HG02852 (cell line): Measurements from ENCODE around the gene GLRX.
"Not testable (repeated sequence)": the region's sequence is repeated elsewhere in the genome, so short reads cannot be mapped to it uniquely, and the experiment has no call there.

ENCODE experiments used
- ATAC-seq: cut with Tn5 transposase; IDR thresholded peaks from one replicate; pipeline ENCODE4 v1.9.1; 2021; ENCODE audit warnings: mild to moderate bottlenecking, moderate library complexity; ENCODE audit not compliant: unreplicated experiment

Gene GLRX

GRCh38 chr5:95822542-95823181 lies at the start of gene GLRX:
Gene GLRX, minus strand, starts transcription at chr5:95822726. Its CDS starts 64 bp downstream, at chr5:95822662.
- ATAC-seq = peak; percentile 39

- no peak for ATAC-seq
These were observed 48.8 kb upstream of the GLRX start for GRCh38 chr5:95871146-95871806.

- peak; percentile 62 for ATAC-seq
These were observed 47.7 kb upstream of the GLRX start for GRCh38 chr5:95870105-95870672.

GRCh38 chr5:95869173-95869855 lies 46.8 kb upstream of the GLRX start:
- not testable (repeated sequence) for ATAC-seq

GRCh38 chr5:95868136-95868535 lies 45.6 kb upstream of the GLRX start:
- ATAC-seq = no peak

GRCh38 chr5:95866435-95867040 lies 44.0 kb upstream of the GLRX start:
- ATAC-seq = no peak

GRCh38 chr5:95864944-95865504 lies 42.5 kb upstream of the GLRX start:
- no peak for ATAC-seq

GRCh38 chr5:95864456-95864855 lies 41.9 kb upstream of the GLRX start:
- ATAC-seq = no peak

GRCh38 chr5:95863383-95863757 lies 40.8 kb upstream of the GLRX start:
- no peak for ATAC-seq

GRCh38 chr5:95862671-95863382 lies 40.3 kb upstream of the GLRX start:
- ATAC-seq = no peak

- ATAC-seq = no peak
These were observed 39.5 kb upstream of the GLRX start for GRCh38 chr5:95861864-95862561.

GRCh38 chr5:95861221-95861863 lies 38.8 kb upstream of the GLRX start:
- no peak for ATAC-seq

GRCh38 chr5:95859661-95860060 lies 37.1 kb upstream of the GLRX start:
- ATAC-seq = no peak

- ATAC-seq = peak; percentile 86
These were observed 36.4 kb upstream of the GLRX start for GRCh38 chr5:95858661-95859595.

- ATAC-seq = no peak
These were observed 35.5 kb upstream of the GLRX start for GRCh38 chr5:95858023-95858461.

GRCh38 chr5:95857185-95857945 lies 34.8 kb upstream of the GLRX start:
- no peak for ATAC-seq

GRCh38 chr5:95856501-95856981 lies 34.0 kb upstream of the GLRX start:
- ATAC-seq = no peak
